OCI-LY3 (cell line): ENCODE measurements around the gene GIMAP2.

Experiments
- H2AFZ ChIP-seq: fragments of 200-600, 300-600 bp; shearing (Covaris generic); 2 replicates; pipeline ENCODE4 v1.6.0; 2014; ENCODE audit warnings: antibody characterized with exemption, low read depth, low read length
- H3K27ac ChIP-seq: fragments of 200-600, 300-600 bp; sonication (generic); 2 replicates; pipeline ENCODE4 v1.5.1; 2014; ENCODE audit warnings: mild to moderate bottlenecking, low read length, moderate library complexity, mixed read lengths
- H3K27me3 ChIP-seq: fragments of 200-600, 300-600 bp; sonication (generic); 2 replicates; pipeline ENCODE4 v1.6.1; 2014; ENCODE audit warnings: low read depth, low read length, mixed read lengths
- H3K36me3 ChIP-seq: fragments of 200-600, 300-600 bp; sonication (generic); replicated peaks from 2 replicates; pipeline ENCODE3; 2014; ENCODE audit warnings: low read depth, low read length, mixed read lengths
- H3K4me1 ChIP-seq: fragments of 300-600, 200-600 bp; sonication (generic); 2 replicates; pipeline ENCODE4 v1.6.1; 2014; ENCODE audit warnings: low read length, mixed read lengths
- H3K4me2 ChIP-seq: fragments of 200-600, 300-600 bp; sonication (generic); 2 replicates; pipeline ENCODE4 v1.6.1; 2014; ENCODE audit warnings: low read length, mixed read lengths
- H3K4me3 ChIP-seq: fragments of 300-600, 200-600 bp; sonication (generic); 2 replicates; pipeline ENCODE4 v1.5.1; 2014; ENCODE audit warnings: antibody characterized with exemption, mild to moderate bottlenecking, low read length, moderate library complexity
- H3K79me2 ChIP-seq: fragments of 300-600, 200-600 bp; shearing (Covaris generic); 2 replicates; pipeline ENCODE4 v1.6.1; 2014; ENCODE audit warnings: mild to moderate bottlenecking, low read length, mixed read lengths
- H3K9ac ChIP-seq: fragments of 300-600, 200-600 bp; shearing (Covaris generic); 2 replicates; pipeline ENCODE4 v1.6.0; 2014; ENCODE audit warnings: mild to moderate bottlenecking, low read length, moderate library complexity
- H3K9me3 ChIP-seq: fragments of 200-600, 300-600 bp; shearing (Covaris generic); 2 replicates; pipeline ENCODE4 v1.6.1; 2014; ENCODE audit warnings: low read length, mixed read lengths; ENCODE audit not compliant: insufficient read depth
- H4K20me1 ChIP-seq: fragments of 200-600, 300-600 bp; sonication (generic); 2 replicates; pipeline ENCODE4 v1.6.1; 2016; ENCODE audit warnings: low read length, mixed read lengths; ENCODE audit not compliant: insufficient read depth
- CTCF ChIP-seq: fragments of 200-600, 300-600 bp; sonication (generic); IDR thresholded peaks from 2 replicates; pipeline ENCODE4 v1.5.1; 2014; ENCODE audit warnings: antibody characterized with exemption, low read length, low read depth
- EZH2phosphoT487 ChIP-seq: fragments of 200-600 bp; shearing (Covaris generic); IDR thresholded peaks from 2 replicates; pipeline ENCODE4 v1.6.1; 2018; ENCODE audit warnings: antibody characterized with exemption, mixed run types, low read depth

GIMAP2 gene

GRCh38 chr7:150685219-150686029, at the start of gene GIMAP2:
TSS of gene GIMAP2 (plus strand) at chr7:150685706. CDS start at chr7:150687060, 1,354 bp downstream.
- H3K9me3 ChIP-seq: no peaks in the 10 kb centered on the region
- H3K4me1 ChIP-seq: peaks cover 15% of the 10 kb centered on the region
- H3K27me3 ChIP-seq: no peaks in the 10 kb centered on the region
- H3K4me3 ChIP-seq: peak within 1 kb of the TSS; percentile 71
- H3K4me2 ChIP-seq: peak within 1 kb of the TSS; percentile 69
- H3K27ac ChIP-seq: peak within 1 kb of the TSS; percentile 5; the same call in 1 of the 2 replicates
- H3K79me2 ChIP-seq: no peaks in the 10 kb centered on the region
- H4K20me1 ChIP-seq: no peaks in the 10 kb centered on the region
- peak within 1 kb of the TSS; percentile 37; the same call in 1 of the 2 replicates for H3K9ac ChIP-seq
- peak within 1 kb of the TSS; percentile 80 for H2AFZ ChIP-seq
- no peaks in the 10 kb centered on the region for H3K36me3 ChIP-seq
- TF ChIP-seq CTCF (no peak), EZH2phosphoT487 (no peak)

GRCh38 chr7:150641854-150642253, 43.7 kb upstream of the GIMAP2 start:
- no peak overlapping the region for H3K4me2 ChIP-seq
- no peaks in the 10 kb centered on the region for H3K27me3 ChIP-seq
- H2AFZ ChIP-seq: no peak overlapping the region
- H3K4me1 ChIP-seq: no peaks in the 10 kb centered on the region
- no peak overlapping the region for H3K27ac ChIP-seq
- no peak overlapping the region for H3K9ac ChIP-seq
- no peaks in the 10 kb centered on the region for H3K36me3 ChIP-seq
- no peak overlapping the region for H3K4me3 ChIP-seq
- TF ChIP-seq CTCF (no peak), EZH2phosphoT487 (no peak)
- H3K9me3 ChIP-seq: no peaks in the 10 kb centered on the region
- H3K79me2 ChIP-seq: no peaks in the 10 kb centered on the region
- no peaks in the 10 kb centered on the region for H4K20me1 ChIP-seq

- Histone ChIP-seq H3K9ac (no peak overlapping the region), H3K79me2 (no peaks in the 10 kb centered on the region), H3K27ac (no peak overlapping the region), H2AFZ (no peak overlapping the region), H3K36me3 (no peaks in the 10 kb centered on the region), H3K27me3 (no peaks in the 10 kb centered on the region), H3K4me2 (no peak overlapping the region), H3K4me1 (no peaks in the 10 kb centered on the region), H3K4me3 (no peak overlapping the region), H3K9me3 (no peaks in the 10 kb centered on the region), H4K20me1 (no peaks in the 10 kb centered on the region)
- no peak for TF ChIP-seq EZH2phosphoT487
- no peak for TF ChIP-seq CTCF
Measured at GRCh38 chr7:150642926-150643325, 42.6 kb upstream of the GIMAP2 start.

- Histone ChIP-seq H3K4me2 (no peak overlapping the region), H3K36me3 (no peaks in the 10 kb centered on the region), H3K9ac (no peak overlapping the region), H3K27me3 (no peaks in the 10 kb centered on the region), H2AFZ (no peak overlapping the region), H3K4me3 (no peak overlapping the region), H4K20me1 (no peaks in the 10 kb centered on the region), H3K27ac (no peak overlapping the region), H3K79me2 (no peaks in the 10 kb centered on the region), H3K9me3 (no peaks in the 10 kb centered on the region), H3K4me1 (no peaks in the 10 kb centered on the region)
- TF ChIP-seq EZH2phosphoT487 (no peak), CTCF (no peak)
Measured at GRCh38 chr7:150645259-150646020, 40.1 kb upstream of the GIMAP2 start.
